K562 (cell line): ENCODE data around the gene TTC19. TPM values are rescaled to one million over a fixed set of nuclear protein-coding genes. Genes with fewer than 3 reads are reported as not detected.

Experiments
- DIDO1 ChIP-seq: fragments of 450-650 bp; IDR thresholded peaks from 2 replicates; pipeline ENCODE4 v1.6.1; 2016; ENCODE audit warnings: low read depth, missing biosample characterization, missing genetic modification characterization
- E2F8 ChIP-seq: fragments of 450-650 bp; IDR thresholded peaks from 2 replicates; pipeline ENCODE4 v1.7.1; 2018; ENCODE audit warnings: mild to moderate bottlenecking, low read depth; ENCODE audit not compliant: partially characterized antibody
- MYC ChIP-seq, 2 experiments: fragments of 250-450 bp in 1 of 2; sonication (Bioruptor Pico) in 1 of 2; IDR thresholded peaks; 2 replicates each; pipeline versions ENCODE4 v1.5.1 to v1.6.1; 2012 to 2021; ENCODE audit warnings: low read depth in 2 of 2, borderline replicate concordance in 1 of 2, improper control_type of control experiment in 1 of 2, low read length in 1 of 2, mild to moderate bottlenecking in 1 of 2, moderate library complexity in 1 of 2
- SNRNP70 ChIP-seq: fragments of 200-400 bp; formaldehyde crosslinking; optimal IDR thresholded peaks from 2 replicates; pipeline ENCODE3; 2017; ENCODE audit warnings: low read depth, low read length
- ZC3H4 ChIP-seq: sonication (generic); formaldehyde crosslinking; IDR thresholded peaks from 2 replicates; pipeline ENCODE4 v1.9.0; 2021; ENCODE audit warnings: missing genetic modification reagents, borderline replicate concordance
- ZFP91 ChIP-seq: sonication (generic); formaldehyde crosslinking; IDR thresholded peaks from 2 replicates; pipeline ENCODE4 v1.8.0; 2022; ENCODE audit warnings: mild to moderate bottlenecking, missing genetic modification reagents
- ZNF23 ChIP-seq: fragments of 250-450 bp; sonication (Bioruptor Pico); IDR thresholded peaks from 2 replicates; pipeline ENCODE4 v1.4.0; 2020; ENCODE audit warnings: mild to moderate bottlenecking
- ZNF589 ChIP-seq: fragments of 200-800 bp; sonication (Bioruptor generic); IDR thresholded peaks from 2 replicates; pipeline ENCODE4 v1.6.1; 2016; ENCODE audit warnings: low read depth, missing genetic modification characterization, missing compliant biosample characterization
- polyA plus RNA-seq, 8 experiments: library from polyadenylated mRNA; depleted of rRNA in 4 of 8; stranded (reverse) in 5 of 8; unstranded in 3 of 8; fragments of >200 nt; fragmentation: Nextera tagmentation in 2 of 8; fragmentation: Illumina TruSeq in 1 of 8; extraction: Ambion mirVana in 2 of 8; extraction: Trizol in 1 of 8; gene quantifications; 2 replicates each; pipeline versions ENCODE4 v1.2.1 to v1.2.3, GENCODE V29; 2011 to 2014; ENCODE audit warnings: inconsistent platforms in 1 of 8, missing spikeins in 1 of 8
- total RNA-seq, 7 experiments: library from RNA; depleted of rRNA in 6 of 7; stranded (reverse); fragments of >200 nt in 6 of 7; fragmentation: Illumina TruSeq in 2 of 7; extraction: Trizol in 2 of 7; gene quantifications; 2 replicates each; pipeline versions ENCODE4 v1.2.1 to v1.2.3, GENCODE V29; 2011 to 2021; ENCODE audit warnings: low replicate concordance in 1 of 7

Gene TTC19
- total and polyA plus RNA-seq, 9 of the 15 experiments (the other 6 are each of a cell fraction or from before 2014, with no cell fraction given): 8.1 to 60.8 (median 25.3) TPM

GRCh38 chr17:16068323-16068722 is 68.7 kb downstream of the TTC19 start (continued):
- TF ChIP-seq ZFP91 (CRISPR knock-in tag) (no peak), DIDO1 (tag) (no peak), ZNF589 (CRISPR knock-in tag) (no peak), ZNF23 (no peak), SNRNP70 (no peak), MYC (IDR thresholded peaks at IDR 0.05; ENCODE audit: low read depth, low read length) (no peak), MYC (CRISPR knock-in tag; IDR thresholded peaks at IDR 0.05; ENCODE audit: borderline replicate concordance, low read depth) (no peak), ZC3H4 (CRISPR knock-in tag) (no peak), E2F8 (no peak)
- TF ChIP-seq, all 486 proteins: peak for 0
